NK-92 (cell line): Measurements from ENCODE around the gene ESM1.

Source experiments
- DNase-seq: peaks from one replicate; lab custom pipeline; 2025; ENCODE audit not compliant: unreplicated experiment; lab: John Stamatoyannopoulos, UW

ESM1 gene

DNA sequence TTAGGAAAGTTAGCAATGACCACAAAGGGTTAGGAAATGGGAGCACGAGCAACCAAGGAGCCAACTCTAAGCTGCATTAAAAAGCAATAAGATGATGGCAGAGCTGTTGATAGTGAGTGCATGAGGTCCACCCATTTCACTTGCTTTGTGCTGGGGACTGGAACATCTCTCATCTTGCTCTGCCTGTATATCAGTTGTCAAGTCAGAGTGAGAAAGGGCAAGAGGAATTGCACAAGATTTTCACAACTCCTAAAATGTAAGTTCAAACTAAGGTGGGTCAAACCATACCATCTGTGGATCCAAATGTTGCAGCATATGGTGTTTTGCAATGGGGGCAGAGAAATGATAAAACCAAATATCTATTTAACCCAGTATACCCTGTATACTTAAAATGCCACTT is 2.8 kb upstream of the ESM1 start:
- no peak for DNase-seq

DNA sequence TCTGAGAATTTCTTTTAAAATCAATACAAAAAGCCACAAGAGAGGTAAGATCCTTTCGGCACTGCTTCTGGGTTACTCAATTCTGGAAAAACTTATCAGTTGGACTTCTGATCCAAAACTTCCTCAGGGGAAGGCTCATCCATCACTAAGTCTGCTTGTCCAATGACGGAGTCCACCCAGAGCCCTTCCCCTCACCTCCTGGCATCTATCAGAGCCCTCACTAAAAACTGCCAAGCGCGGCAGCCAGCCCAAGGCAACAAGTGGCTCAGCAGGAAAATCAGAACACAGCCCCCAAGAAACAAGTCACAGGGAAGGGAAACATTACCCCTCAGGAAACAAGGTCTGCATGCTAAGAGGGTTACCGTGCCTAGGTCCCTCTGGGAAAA is 869 bp upstream of the ESM1 start:
- DNase-seq: no peak

DNA sequence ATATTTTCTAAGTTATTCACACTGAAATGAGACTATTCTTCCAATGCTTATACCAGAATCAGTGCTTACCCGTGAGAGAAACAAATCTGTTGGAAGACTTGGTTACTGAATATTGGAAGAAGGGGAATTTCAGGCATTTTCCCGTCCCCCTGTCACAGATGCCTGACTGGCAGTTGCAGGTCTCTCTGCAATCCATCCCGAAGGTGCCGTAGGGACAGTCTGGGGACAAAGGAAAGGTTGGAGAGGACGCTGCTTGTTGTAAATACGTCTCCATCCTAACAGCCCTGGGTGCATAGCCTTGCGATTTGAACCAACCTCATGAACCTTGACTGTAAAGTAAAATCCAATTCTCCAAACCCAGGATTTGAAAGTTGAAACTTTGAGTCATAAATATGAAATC is 3.5 kb downstream of the ESM1 start:
- no peak for DNase-seq

DNA sequence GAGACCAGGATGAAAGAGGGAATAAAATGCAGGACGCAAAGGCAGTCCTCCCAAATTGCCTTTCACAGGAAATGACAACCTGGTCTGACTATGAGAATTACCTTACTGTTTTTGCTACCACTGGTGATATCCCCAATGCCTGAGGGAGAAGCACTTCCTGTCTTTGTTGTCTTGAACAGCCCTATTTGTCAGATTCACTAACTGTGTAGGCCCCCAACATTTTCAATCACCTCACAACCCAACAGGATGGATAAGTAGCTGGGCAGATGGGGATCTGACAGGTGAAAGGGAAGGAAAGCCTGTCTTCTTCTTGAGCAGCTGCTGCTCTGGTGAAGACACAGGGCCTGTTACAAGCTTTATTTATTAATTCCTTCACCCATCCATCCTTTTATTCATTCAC is 9.7 kb downstream of the ESM1 start:
- DNase-seq: no peak

DNA sequence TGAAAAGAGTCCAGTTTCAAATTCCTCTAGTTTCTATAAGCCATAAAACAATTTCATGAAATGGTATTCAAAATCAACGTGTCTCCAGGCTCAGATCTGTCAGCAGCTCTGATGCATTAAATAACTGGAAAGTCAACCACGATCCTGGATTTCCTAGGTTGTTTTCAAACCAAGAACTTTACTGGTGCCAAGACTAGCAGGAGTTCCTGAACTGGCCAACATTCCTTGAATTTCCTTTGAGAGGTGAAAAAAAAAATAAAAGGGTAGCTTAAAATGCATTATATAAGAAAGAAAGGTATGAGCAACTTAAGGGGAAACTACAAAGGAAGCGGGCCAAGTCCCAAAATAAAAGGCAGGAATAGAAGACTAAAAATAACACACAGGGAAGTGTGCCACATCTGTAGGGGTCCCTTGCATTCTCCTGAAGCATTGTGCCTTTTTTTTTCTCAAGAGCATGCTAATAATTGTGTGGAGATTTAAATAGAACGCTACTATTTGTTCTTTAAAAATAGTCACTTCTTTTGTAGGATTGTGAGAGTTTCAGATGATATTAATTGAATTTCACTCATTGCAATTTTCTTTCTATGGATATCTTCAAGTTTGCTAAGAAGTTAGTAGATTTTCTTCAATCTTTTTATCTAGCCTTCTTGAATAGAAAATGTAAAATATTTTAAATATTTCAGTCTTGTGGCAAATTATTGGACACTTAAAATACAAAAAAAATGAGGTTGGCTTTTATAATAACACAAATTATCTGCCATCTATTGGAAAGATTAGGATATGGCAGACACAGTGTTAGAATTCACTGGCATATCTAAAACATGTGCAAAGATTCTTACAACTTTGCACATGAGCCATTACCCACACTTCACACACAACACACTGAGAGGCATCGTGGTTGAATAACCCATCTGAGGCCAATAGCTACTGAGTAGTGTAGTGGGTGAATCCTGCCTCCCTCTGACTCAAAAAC is 15.3 kb downstream of the ESM1 start:
- no peak for DNase-seq

DNA sequence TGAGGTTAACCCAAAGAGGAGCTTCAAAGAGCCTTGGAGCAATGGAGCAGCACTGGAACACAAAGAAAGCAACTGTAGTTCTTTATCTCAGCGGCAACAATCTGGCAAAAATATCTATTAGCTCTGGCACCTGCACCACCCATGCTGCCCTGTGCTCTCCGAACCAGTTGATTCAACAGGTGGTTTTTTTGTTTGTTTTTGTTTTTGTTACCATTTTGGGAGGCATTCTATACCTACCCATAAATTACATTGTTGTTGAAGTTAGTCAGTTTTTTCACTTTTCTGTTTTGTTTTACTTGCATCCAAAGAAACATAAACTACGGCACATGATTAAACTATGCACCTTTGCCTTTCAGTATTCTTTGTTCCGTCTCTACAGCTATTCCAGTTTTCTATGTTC is 16.2 kb downstream of the ESM1 start:
- DNase-seq: no peak

DNA sequence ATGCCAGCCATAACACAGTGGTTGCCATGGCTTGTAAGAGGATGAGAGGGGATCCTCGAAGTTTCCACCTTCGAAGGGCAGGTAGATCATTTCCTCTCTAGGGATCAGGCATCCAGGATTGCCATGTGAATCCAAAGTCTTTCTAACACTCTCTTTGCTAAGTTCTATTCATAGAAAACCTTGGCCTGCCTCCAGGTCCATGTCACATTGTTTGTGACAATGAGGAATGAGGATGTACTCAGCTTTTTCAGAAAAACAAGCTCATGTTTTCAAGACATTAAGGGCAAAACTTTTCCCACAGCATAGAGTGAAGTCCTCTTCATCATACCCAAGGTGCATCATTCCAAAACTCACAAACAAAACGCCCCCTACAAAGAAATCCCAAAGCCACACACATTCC is 19.6 kb downstream of the ESM1 start:
- no peak for DNase-seq

DNA sequence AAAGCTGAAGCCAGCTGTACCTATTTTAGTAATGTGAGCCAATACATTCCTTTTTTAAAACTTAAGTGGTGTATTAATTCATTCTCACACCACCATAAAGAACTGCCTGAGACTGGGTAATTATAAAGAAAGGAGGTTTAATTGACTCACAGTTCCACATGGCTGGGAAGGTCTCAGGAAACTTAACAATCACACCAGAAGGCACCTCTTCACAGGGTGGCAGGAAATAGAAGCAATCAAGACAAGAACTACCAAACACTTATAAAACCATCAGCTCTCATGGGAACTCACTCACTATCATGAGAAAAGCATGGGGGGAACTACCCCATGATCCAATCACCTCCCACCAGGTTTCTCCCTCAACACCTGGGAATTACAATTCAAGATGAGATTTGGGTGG is 21.0 kb downstream of the ESM1 start:
- DNase-seq: no peak

DNA sequence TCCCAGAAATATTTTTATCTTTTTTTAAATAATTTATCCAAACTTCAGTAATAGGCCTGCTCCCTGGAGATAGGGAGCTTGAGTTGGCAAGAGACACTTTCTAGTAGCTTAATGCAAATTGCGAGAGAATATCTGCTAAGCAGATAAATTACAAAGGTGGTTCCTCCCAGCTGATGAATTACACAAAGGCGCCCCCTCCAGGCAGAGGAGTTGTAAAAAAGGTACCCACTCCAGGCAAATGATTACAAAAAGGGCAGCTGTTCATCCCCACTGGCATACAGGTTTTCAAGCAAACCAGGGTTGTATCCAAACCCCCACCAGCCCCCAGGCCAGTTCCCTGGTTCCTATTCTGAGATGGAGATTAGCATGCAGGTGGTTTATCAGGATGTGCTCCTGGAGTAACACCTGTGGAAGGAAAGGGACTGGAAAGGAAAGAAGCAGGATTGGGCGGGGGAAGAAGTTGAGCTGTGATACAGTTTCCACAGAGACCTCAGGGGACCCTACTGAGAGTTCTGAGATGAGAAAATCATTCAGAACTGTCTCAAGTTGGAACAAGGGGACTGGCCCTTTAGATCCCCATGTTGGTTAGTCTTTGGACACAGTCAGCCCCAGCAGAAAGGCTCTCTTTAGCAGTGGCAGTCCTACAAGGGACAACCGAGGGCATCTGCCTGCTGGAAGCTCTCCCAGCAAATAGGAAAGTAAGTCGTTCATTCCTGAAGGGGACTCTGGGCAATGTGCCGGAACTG is 25.5 kb downstream of the ESM1 start:
- DNase-seq: no peak

DNA sequence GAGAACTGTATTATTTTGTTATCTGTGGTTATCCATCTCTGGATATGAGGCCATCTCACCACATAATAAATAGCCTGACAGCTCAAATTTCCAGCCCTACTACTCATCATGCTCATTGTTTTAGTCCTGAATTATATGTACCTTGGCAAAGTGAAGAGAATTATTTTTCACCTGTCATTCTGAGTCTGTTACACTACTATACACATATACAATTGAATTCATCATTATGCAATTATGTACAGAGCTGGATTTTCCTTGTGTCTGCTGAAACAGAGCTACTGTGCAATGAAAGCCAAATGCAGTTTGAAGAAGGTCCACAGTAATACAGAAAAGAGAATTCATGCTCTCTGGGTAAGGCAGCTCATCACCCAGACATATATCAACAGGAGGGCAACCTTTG is 28.5 kb downstream of the ESM1 start:
- no peak for DNase-seq

DNA sequence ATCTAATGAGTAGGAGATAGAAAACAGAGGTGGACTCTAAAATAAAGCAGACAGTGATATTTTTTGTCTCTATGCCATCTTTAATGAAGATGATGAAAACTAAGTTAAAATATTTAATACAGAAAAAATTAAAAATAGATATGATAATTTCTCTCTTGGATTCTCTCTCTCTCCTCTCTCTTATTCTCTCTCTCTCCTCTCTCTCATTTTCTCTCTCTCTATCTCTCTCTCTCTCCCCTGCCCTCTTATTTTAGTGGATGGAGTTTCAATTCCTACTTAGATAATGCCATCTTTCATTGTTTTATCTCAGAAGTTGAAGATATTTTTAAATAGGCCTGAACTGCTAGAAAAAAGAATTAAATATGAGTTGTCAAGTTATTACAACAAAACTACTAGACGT is 38.2 kb downstream of the ESM1 start:
- DNase-seq: no peak

DNA sequence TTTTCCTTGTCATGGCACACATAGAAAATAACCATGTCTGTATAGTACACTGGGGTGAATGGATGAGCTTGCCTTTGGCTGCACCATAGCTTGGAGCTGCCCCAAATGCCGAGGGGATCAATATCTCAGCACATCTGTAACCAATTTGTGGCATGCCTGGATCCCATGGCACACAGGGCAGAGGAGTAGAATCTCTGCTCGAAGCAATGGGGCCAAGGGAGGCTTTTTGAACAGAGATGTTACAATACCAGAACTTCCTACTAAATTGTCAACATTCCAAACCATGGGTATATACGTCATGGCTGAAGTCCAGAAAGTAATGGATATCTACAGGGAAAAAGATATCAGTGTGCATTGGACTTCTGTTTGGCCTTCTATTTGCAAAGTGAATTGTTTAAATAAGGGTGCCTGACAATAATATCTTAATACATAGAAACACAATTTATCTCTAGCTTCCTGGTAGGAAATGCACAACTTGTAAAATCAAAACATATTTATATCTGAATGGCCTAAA is 39.0 kb downstream of the ESM1 start:
- DNase-seq: no peak

DNA sequence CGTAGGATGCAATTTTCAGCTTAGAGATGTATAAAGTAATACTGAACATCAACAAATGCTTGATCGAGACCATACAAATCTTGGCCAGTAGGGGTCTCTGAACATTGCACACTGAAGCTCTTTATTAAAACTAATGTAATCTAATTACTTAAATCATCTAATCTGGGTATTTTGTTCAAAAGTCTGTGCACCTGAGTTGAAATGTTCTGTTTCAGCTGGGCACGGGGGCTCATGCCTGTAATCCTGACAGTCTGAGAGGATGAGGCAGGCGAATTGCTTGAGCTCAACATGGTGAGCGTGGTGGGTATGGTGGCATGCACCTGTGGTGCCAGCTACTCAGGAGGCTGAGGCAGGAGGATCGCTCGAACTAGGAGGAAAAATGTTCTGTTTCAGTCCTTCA is 41.0 kb downstream of the ESM1 start:
- no peak for DNase-seq

DNA sequence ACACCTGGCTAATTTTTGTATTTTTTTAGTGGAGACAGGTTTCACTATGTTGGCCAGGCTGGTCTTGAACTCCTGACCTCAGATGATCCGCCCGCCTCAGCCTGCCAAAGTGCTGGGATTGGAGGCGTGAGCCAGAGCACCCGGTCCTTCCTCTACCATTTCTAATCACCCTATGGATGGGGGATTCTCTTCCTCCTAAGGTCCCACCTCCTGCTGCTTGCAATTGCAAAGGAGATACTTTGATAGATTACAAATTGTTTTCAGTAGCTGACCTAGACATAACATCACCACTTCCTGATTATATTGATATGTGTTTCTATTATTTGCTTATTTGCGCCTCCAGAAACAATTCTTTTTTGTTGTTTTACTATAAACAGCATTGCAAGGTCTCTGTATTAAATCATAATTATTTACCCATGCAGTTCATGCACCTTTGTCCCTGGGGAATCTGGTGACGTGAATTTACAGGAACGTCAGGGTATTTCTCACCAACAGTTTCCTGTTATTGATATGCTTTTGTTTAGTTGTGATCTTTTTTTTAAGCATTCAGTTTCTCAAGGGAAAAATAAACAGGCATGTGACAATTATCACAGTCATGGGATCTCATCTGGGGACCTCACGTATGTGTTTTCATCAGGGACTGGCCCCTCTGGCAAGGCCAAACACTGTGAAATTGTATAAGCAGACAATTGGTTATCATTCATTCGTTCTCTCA is 43.2 kb downstream of the ESM1 start:
- no peak for DNase-seq

DNA sequence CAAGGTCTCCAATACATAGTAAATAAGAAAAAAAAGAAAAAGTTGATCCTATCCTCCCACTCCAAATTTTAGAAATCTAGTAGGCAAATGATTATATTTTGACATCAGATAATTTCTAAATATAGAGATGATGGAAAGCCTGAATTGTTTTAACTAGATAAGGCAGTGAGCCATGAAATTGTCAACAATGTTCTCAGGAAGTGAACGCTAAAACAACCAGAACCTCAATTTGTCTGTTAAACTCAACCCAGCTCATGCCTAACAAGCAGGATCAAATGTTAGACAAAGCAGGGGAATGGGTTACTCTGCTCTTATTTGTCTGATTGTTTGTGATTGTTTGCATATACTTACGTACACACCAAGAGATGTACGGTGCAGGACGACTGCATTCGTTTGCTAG is 49.2 kb downstream of the ESM1 start:
- no peak for DNase-seq

DNA sequence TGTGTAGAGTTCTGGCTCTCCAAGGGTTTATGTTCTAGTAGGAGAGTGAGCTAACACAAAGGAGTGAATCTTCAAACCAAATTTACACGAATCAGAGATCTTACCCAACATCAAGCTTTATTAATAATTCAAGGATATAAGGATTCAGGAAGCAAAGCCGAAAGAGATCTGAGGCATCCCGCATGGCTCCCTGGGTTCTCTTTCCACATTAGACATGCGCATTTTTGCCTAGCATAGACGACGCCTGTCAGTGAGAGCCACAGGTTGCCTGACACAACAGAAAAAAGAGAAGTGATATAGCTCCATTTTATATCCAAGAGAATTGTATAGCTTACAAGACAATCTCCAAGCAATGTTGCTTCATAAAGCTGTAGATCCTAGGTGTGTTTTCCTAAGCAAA is 52.6 kb downstream of the ESM1 start:
- no peak for DNase-seq

DNA sequence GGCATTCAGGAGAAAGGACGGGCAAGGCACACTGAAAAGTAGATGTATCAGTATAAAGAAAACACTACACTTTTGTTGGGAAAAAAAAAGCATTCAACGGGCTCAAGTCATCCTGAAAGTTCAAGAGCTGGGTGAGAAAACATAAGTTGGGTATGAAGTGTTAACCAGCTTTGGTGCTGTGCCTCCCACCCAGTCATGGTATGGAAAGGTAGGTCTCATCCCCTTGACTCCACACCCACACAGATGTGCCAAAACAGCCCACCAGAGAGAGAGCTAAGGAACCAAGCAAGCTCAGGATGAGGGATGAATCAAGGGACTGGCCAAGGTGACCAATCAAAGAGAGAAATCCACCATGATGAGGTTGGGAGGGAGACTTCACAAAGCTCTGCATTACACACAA is 54.7 kb downstream of the ESM1 start:
- DNase-seq: no peak
